PC-3 (cell line): ENCODE measurements around the gene CTNNA3. TPM values are rescaled to one million over a fixed set of nuclear protein-coding genes. Genes with fewer than 3 reads are reported as not detected.

ENCODE experiments used
- ATAC-seq: fragments of 200-7000 bp; cut with Tn5 transposase; 2 replicates; pipeline ENCODE4 v1.9.1; 2020; ENCODE audit warnings: mild to moderate bottlenecking, moderate library complexity
- BruUV-seq: library from RNA; stranded (reverse); fragments of 400-500 nt; replicated peaks from 2 replicates; lab custom pipeline; 2021; lab: Mats Ljungman, UMichigan
- CTCF ChIA-PET: fragments of 300-600 bp; sonication (Branson Sonifier 250); formaldehyde crosslinking; loops from one replicate; lab custom pipeline; 2022; ENCODE audit warnings: antibody characterized with exemption; lab: Charles Lee
- POLR2A ChIA-PET: fragments of 300-600 bp; sonication (Branson Sonifier 250); formaldehyde crosslinking; loops from one replicate; lab custom pipeline; 2022; ENCODE audit warnings: antibody characterized with exemption; ENCODE audit not compliant: unreplicated experiment; lab: Charles Lee
- DNase-seq: peaks from one replicate; pipeline ENCODE4 v3.0.0-alpha.2; 2015
- H2AFZ ChIP-seq: fragments of 300-600 bp; sonication (generic); 2 replicates; pipeline ENCODE4 v1.6.0; 2016; ENCODE audit warnings: antibody characterized with exemption, low read length
- H3F3A ChIP-seq: fragments of 300-600 bp; sonication (generic); one replicate; pipeline ENCODE4 v1.6.0; 2017; ENCODE audit warnings: antibody characterized with exemption, low read length, control low read depth, mild to moderate bottlenecking; ENCODE audit not compliant: unreplicated experiment
- H3K27ac ChIP-seq: fragments of 300-600 bp; sonication (generic); 2 replicates; pipeline ENCODE4 v1.5.1; 2016; ENCODE audit warnings: mild to moderate bottlenecking, low read length
- H3K27me3 ChIP-seq: fragments of 300-600 bp; sonication (generic); 2 replicates; pipeline ENCODE4 v1.6.1; 2016; ENCODE audit warnings: low read length, mixed read lengths
- H3K36me3 ChIP-seq: fragments of 300-600 bp; sonication (generic); 2 replicates; pipeline ENCODE4 v1.6.1; 2016; ENCODE audit warnings: low read depth, mixed run types, low read length, mixed read lengths
- H3K4me1 ChIP-seq: fragments of 300-600 bp; sonication (generic); 2 replicates; pipeline ENCODE4 v1.5.1; 2016; ENCODE audit warnings: low read length; ENCODE audit not compliant: insufficient read depth
- H3K4me2 ChIP-seq: fragments of 300-600 bp; sonication (generic); 2 replicates; pipeline ENCODE4 v1.6.0; 2016; ENCODE audit warnings: low read length
- H3K4me3 ChIP-seq: fragments of 300-600 bp; sonication (generic); 2 replicates; pipeline ENCODE4 v1.5.1; 2016; ENCODE audit warnings: mild to moderate bottlenecking, low read length, mixed read lengths
- H3K79me2 ChIP-seq: fragments of 300-600 bp; sonication (generic); 2 replicates; pipeline ENCODE4 v1.6.1; 2017; ENCODE audit warnings: low read length, mixed read lengths
- H3K9ac ChIP-seq: fragments of 300-600 bp; sonication (generic); 2 replicates; pipeline ENCODE4 v1.6.0; 2016; ENCODE audit warnings: mild to moderate bottlenecking, low read length
- H3K9me2 ChIP-seq: fragments of 300-600 bp; sonication (generic); replicated peaks from 2 replicates; pipeline ENCODE4 v1.6.1; 2016; ENCODE audit warnings: mixed run types, low read length, mixed read lengths
- H3K9me3 ChIP-seq: fragments of 300-600 bp; sonication (generic); 2 replicates; pipeline ENCODE4 v1.6.1; 2016; ENCODE audit warnings: low read length, mixed read lengths
- H4K20me1 ChIP-seq: fragments of 300-600 bp; sonication (generic); 2 replicates; pipeline ENCODE4 v1.6.1; 2016; ENCODE audit warnings: low read length, mixed read lengths
- CTCF ChIP-seq: fragments of 300-600 bp; sonication (generic); conservative IDR thresholded peaks from 2 replicates; pipeline ENCODE4 v1.5.1; 2017; ENCODE audit warnings: antibody characterized with exemption, low read depth, mild to moderate bottlenecking, low read length
- EZH2 ChIP-seq: fragments of 300-600 bp; sonication (generic); IDR thresholded peaks from one replicate; pipeline ENCODE4 v1.6.1; 2017; ENCODE audit warnings: antibody characterized with exemption, mild to moderate bottlenecking, low read length; ENCODE audit not compliant: unreplicated experiment
- EZH2phosphoT487 ChIP-seq: fragments of 300-600 bp; sonication (generic); IDR thresholded peaks from 2 replicates; pipeline ENCODE4 v1.6.1; 2018; ENCODE audit warnings: mild to moderate bottlenecking, antibody characterized with exemption, low read length, borderline replicate concordance
- intact Hi-C: fragments of 100-400 bp; cut with micrococcal nuclease; formaldehyde crosslinking; loops from 2 replicates; pipeline ENCODE4 v1.9.0; 2023
- total RNA-seq: library from RNA; depleted of rRNA; stranded (reverse); fragments of >200 nt; gene quantifications from 2 replicates; pipeline ENCODE4 v1.2.3, GENCODE V29; 2014

Gene CTNNA3
- total RNA-seq, 1 experiment from 2014 or later = 1.9 TPM

GRCh38 chr10:66381045-66381444, 1315.0 kb downstream of the CTNNA3 start:
- Histone ChIP-seq H3K4me2 (no peak overlapping the region), H3K27me3 (no peaks in the 10 kb centered on the region), H3K9me2 (no peaks in the 10 kb centered on the region), H4K20me1 (no peaks in the 10 kb centered on the region), H3K4me1 (peaks cover 20% of the 10 kb centered on the region), H3F3A (peaks cover 10% of the 10 kb centered on the region), H2AFZ (no peak overlapping the region), H3K79me2 (no peaks in the 10 kb centered on the region), H3K9me3 (no peaks in the 10 kb centered on the region), H3K9ac (no peak overlapping the region), H3K27ac (no peak overlapping the region), H3K36me3 (no peaks in the 10 kb centered on the region), H3K4me3 (no peak overlapping the region)
- no TSS peak for BruUV-seq
- ChIA-PET POLR2A (no interaction called here), CTCF (no interaction called here)
- no peak for ATAC-seq
- intact Hi-C loops = no loop called here
- TF ChIP-seq EZH2 = no peak
- TF ChIP-seq CTCF = no peak
- no peak for TF ChIP-seq EZH2phosphoT487
- no peak for DNase-seq

GRCh38 chr10:66378117-66378876, 1317.7 kb downstream of the CTNNA3 start:
- H3K9ac ChIP-seq = no peak overlapping the region
- ATAC-seq (peak; percentile 83), DNase-seq (peak; percentile 98)
- H3K9me3 ChIP-seq = no peaks in the 10 kb centered on the region
- H3K79me2 ChIP-seq = no peaks in the 10 kb centered on the region
- H3K4me2 ChIP-seq = peak overlapping the region; percentile 67
- intact Hi-C loops = loop anchor here (1.0 to 2.0 kb wide), 2 partner anchors 28 to 43 kb away; no protein-coding TSS in a partner anchor
- H3K4me3 ChIP-seq = peak overlapping the region; percentile 5; the same call in 1 of the 2 replicates
- peak overlapping the region; percentile 3; the same call in 1 of the 2 replicates for H2AFZ ChIP-seq
- peaks cover 28% of the 10 kb centered on the region for H3K4me1 ChIP-seq
- no peaks in the 10 kb centered on the region for H4K20me1 ChIP-seq
- no peaks in the 10 kb centered on the region for H3K27me3 ChIP-seq
- H3K9me2 ChIP-seq = no peaks in the 10 kb centered on the region
- ChIA-PET CTCF (no interaction called here), POLR2A (no interaction called here)
- H3F3A ChIP-seq = peaks cover 10% of the 10 kb centered on the region
- no peaks in the 10 kb centered on the region for H3K36me3 ChIP-seq
- BruUV-seq = TSS peak; percentile 20
- no peak for TF ChIP-seq EZH2phosphoT487
- no peak for TF ChIP-seq EZH2
- no peak for TF ChIP-seq CTCF
- peak overlapping the region; percentile 9 for H3K27ac ChIP-seq

GRCh38 chr10:66368146-66368545, 1327.8 kb downstream of the CTNNA3 start:
- intact Hi-C loops = no loop called here
- no peak overlapping the region for H2AFZ ChIP-seq
- POLR2A ChIA-PET = no interaction called here
- H3F3A ChIP-seq = no peaks in the 10 kb centered on the region
- TF ChIP-seq EZH2phosphoT487 (no peak), CTCF (no peak), EZH2 (no peak)
- H3K27ac ChIP-seq = no peak overlapping the region
- no peaks in the 10 kb centered on the region for H3K27me3 ChIP-seq
- H3K4me3 ChIP-seq = no peak overlapping the region
- H4K20me1 ChIP-seq = no peaks in the 10 kb centered on the region
- no peak overlapping the region for H3K4me2 ChIP-seq
- ATAC-seq = no peak
- no peaks in the 10 kb centered on the region for H3K9me3 ChIP-seq
- CTCF ChIA-PET = no interaction called here
- H3K36me3 ChIP-seq = no peaks in the 10 kb centered on the region
- DNase-seq = no peak
- no peaks in the 10 kb centered on the region for H3K79me2 ChIP-seq
- H3K4me1 ChIP-seq = no peaks in the 10 kb centered on the region
- H3K9ac ChIP-seq = no peak overlapping the region
- H3K9me2 ChIP-seq = no peaks in the 10 kb centered on the region
- BruUV-seq = no TSS peak
